HepG2 (cell line): Measurements from ENCODE around the gene PLEKHG2. TPM values are rescaled to one million over a fixed set of nuclear protein-coding genes. Genes with fewer than 3 reads are reported as not detected.

Source experiments
- ELF4 ChIP-seq: sonication (generic); formaldehyde crosslinking; IDR thresholded peaks from 2 replicates; pipeline ENCODE4 v1.5.0; 2020; ENCODE audit warnings: missing genetic modification reagents, mild to moderate bottlenecking, moderate library complexity, borderline replicate concordance
- GABPB1 ChIP-seq: IDR thresholded peaks from 2 replicates; pipeline ENCODE4 v1.6.1; 2016; ENCODE audit warnings: mild to moderate bottlenecking, missing genetic modification reagents, moderate library complexity, missing compliant biosample characterization
- HES4 ChIP-seq: sonication (generic); formaldehyde crosslinking; IDR thresholded peaks from 2 replicates; pipeline ENCODE4 v1.9.0; 2021; ENCODE audit warnings: mild to moderate bottlenecking, missing genetic modification reagents, borderline replicate concordance
- HMGXB4 ChIP-seq, 2 experiments: sonication (generic) in 1 of 2; formaldehyde crosslinking in 1 of 2; IDR thresholded peaks; 2 replicates each; pipeline versions ENCODE4 v1.4.0 to v1.6.1; 2018 to 2020; ENCODE audit warnings: missing genetic modification reagents in 2 of 2, borderline replicate concordance in 1 of 2, low read depth in 1 of 2, mild to moderate bottlenecking in 1 of 2, missing biosample characterization in 1 of 2
- HNRNPK ChIP-seq: fragments of 200-400 bp; formaldehyde crosslinking; IDR thresholded peaks from 2 replicates; pipeline ENCODE4 v1.6.1; 2018; ENCODE audit warnings: low read length, low read depth, moderate library complexity, mild to moderate bottlenecking; ENCODE audit not compliant: poor library complexity, severe bottlenecking
- ZMYM2 ChIP-seq: sonication (generic); formaldehyde crosslinking; IDR thresholded peaks from 2 replicates; pipeline ENCODE4 v1.8.0; 2022; ENCODE audit warnings: mild to moderate bottlenecking, missing genetic modification reagents
- ZNF121 ChIP-seq: sonication (generic); formaldehyde crosslinking; IDR thresholded peaks from 2 replicates; pipeline ENCODE4 v1.5.0; 2020; ENCODE audit warnings: mild to moderate bottlenecking, missing genetic modification reagents
- ZNF224 ChIP-seq: sonication (generic); formaldehyde crosslinking; IDR thresholded peaks from 2 replicates; pipeline ENCODE4 v1.5.0; 2020; ENCODE audit warnings: mild to moderate bottlenecking, missing genetic modification reagents
- ZSCAN5A ChIP-seq: sonication (generic); formaldehyde crosslinking; IDR thresholded peaks from 2 replicates; pipeline ENCODE4 v1.8.0; 2022; ENCODE audit warnings: mild to moderate bottlenecking, missing genetic modification reagents, borderline replicate concordance
- polyA plus RNA-seq, 8 experiments: library from polyadenylated mRNA; depleted of rRNA in 3 of 8; stranded (reverse) in 7 of 8; unstranded in 1 of 8; fragments of >200 nt; fragmentation: Illumina TruSeq in 4 of 8; extraction: Trizol in 4 of 8; gene quantifications; 2 replicates each; pipeline versions ENCODE4 v1.2.1 to v1.2.3, GENCODE V29; 2011 to 2016; ENCODE audit warnings: low read depth in 4 of 8, missing spikeins in 1 of 8, mixed read lengths in 1 of 8; ENCODE audit not compliant: insufficient read depth in 1 of 8
- total RNA-seq, 5 experiments: library from RNA; depleted of rRNA; stranded (reverse); fragments of >200 nt; fragmentation: Illumina TruSeq; extraction: Trizol; gene quantifications; 2 replicates each; pipeline ENCODE4 v1.2.3, GENCODE V29; 2016; ENCODE audit warnings: low read depth in 1 of 5
- TF ChIP-seq, protein P1 (sequence below): sonication (generic); formaldehyde crosslinking; IDR thresholded peaks from 2 replicates; pipeline ENCODE4; 2020; ENCODE audit warnings: missing genetic modification reagents, mild to moderate bottlenecking, borderline replicate concordance
- TF ChIP-seq, protein P2 (sequence below): sonication (generic); formaldehyde crosslinking; IDR thresholded peaks from 2 replicates; pipeline ENCODE4 v1.4.0; 2020; ENCODE audit warnings: mild to moderate bottlenecking, missing genetic modification reagents
- TF ChIP-seq, protein P3 (sequence below): sonication (generic); formaldehyde crosslinking; IDR thresholded peaks from 2 replicates; pipeline ENCODE4 v1.4.0; 2020; ENCODE audit warnings: missing genetic modification reagents, borderline replicate concordance

PLEKHG2 gene
- total and polyA plus RNA-seq, 2 of the 13 experiments (the other 11 are each of a cell fraction or from before 2014, with no cell fraction given) = 3.6 to 6.8 TPM

- TF ChIP-seq HMGXB4 (CRISPR knock-in tag; IDR thresholded peaks at IDR 0.05; ENCODE audit: borderline replicate concordance in 1 of 2, low read depth in 1 of 2) = peak; percentile 70 to 87; a peak in 3 of 4 replicates
- TF ChIP-seq ZSCAN5A = no peak
- TF ChIP-seq, protein P1, sequence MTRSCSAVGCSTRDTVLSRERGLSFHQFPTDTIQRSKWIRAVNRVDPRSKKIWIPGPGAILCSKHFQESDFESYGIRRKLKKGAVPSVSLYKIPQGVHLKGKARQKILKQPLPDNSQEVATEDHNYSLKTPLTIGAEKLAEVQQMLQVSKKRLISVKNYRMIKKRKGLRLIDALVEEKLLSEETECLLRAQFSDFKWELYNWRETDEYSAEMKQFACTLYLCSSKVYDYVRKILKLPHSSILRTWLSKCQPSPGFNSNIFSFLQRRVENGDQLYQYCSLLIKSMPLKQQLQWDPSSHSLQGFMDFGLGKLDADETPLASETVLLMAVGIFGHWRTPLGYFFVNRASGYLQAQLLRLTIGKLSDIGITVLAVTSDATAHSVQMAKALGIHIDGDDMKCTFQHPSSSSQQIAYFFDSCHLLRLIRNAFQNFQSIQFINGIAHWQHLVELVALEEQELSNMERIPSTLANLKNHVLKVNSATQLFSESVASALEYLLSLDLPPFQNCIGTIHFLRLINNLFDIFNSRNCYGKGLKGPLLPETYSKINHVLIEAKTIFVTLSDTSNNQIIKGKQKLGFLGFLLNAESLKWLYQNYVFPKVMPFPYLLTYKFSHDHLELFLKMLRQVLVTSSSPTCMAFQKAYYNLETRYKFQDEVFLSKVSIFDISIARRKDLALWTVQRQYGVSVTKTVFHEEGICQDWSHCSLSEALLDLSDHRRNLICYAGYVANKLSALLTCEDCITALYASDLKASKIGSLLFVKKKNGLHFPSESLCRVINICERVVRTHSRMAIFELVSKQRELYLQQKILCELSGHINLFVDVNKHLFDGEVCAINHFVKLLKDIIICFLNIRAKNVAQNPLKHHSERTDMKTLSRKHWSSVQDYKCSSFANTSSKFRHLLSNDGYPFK = peak; percentile 46; the same call in 1 of the 2 replicates
- no peak for TF ChIP-seq ZNF121
- no peak for TF ChIP-seq ZMYM2
- TF ChIP-seq, protein P2, sequence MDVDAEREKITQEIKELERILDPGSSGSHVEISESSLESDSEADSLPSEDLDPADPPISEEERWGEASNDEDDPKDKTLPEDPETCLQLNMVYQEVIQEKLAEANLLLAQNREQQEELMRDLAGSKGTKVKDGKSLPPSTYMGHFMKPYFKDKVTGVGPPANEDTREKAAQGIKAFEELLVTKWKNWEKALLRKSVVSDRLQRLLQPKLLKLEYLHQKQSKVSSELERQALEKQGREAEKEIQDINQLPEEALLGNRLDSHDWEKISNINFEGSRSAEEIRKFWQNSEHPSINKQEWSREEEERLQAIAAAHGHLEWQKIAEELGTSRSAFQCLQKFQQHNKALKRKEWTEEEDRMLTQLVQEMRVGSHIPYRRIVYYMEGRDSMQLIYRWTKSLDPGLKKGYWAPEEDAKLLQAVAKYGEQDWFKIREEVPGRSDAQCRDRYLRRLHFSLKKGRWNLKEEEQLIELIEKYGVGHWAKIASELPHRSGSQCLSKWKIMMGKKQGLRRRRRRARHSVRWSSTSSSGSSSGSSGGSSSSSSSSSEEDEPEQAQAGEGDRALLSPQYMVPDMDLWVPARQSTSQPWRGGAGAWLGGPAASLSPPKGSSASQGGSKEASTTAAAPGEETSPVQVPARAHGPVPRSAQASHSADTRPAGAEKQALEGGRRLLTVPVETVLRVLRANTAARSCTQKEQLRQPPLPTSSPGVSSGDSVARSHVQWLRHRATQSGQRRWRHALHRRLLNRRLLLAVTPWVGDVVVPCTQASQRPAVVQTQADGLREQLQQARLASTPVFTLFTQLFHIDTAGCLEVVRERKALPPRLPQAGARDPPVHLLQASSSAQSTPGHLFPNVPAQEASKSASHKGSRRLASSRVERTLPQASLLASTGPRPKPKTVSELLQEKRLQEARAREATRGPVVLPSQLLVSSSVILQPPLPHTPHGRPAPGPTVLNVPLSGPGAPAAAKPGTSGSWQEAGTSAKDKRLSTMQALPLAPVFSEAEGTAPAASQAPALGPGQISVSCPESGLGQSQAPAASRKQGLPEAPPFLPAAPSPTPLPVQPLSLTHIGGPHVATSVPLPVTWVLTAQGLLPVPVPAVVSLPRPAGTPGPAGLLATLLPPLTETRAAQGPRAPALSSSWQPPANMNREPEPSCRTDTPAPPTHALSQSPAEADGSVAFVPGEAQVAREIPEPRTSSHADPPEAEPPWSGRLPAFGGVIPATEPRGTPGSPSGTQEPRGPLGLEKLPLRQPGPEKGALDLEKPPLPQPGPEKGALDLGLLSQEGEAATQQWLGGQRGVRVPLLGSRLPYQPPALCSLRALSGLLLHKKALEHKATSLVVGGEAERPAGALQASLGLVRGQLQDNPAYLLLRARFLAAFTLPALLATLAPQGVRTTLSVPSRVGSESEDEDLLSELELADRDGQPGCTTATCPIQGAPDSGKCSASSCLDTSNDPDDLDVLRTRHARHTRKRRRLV (CRISPR knock-in tag) = no peak
- TF ChIP-seq, protein P3, sequence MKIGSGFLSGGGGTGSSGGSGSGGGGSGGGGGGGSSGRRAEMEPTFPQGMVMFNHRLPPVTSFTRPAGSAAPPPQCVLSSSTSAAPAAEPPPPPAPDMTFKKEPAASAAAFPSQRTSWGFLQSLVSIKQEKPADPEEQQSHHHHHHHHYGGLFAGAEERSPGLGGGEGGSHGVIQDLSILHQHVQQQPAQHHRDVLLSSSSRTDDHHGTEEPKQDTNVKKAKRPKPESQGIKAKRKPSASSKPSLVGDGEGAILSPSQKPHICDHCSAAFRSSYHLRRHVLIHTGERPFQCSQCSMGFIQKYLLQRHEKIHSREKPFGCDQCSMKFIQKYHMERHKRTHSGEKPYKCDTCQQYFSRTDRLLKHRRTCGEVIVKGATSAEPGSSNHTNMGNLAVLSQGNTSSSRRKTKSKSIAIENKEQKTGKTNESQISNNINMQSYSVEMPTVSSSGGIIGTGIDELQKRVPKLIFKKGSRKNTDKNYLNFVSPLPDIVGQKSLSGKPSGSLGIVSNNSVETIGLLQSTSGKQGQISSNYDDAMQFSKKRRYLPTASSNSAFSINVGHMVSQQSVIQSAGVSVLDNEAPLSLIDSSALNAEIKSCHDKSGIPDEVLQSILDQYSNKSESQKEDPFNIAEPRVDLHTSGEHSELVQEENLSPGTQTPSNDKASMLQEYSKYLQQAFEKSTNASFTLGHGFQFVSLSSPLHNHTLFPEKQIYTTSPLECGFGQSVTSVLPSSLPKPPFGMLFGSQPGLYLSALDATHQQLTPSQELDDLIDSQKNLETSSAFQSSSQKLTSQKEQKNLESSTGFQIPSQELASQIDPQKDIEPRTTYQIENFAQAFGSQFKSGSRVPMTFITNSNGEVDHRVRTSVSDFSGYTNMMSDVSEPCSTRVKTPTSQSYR (CRISPR knock-in tag) = 0 out of 2 replicates have a peak, but pooled peaks have one; percentile 7
- TF ChIP-seq HES4 (CRISPR knock-in tag) = peak; percentile 82; the same call in 1 of the 2 replicates
- TF ChIP-seq ZNF224 (CRISPR knock-in tag) = no peak
- peak; percentile 95 for TF ChIP-seq GABPB1
- no peak for TF ChIP-seq ELF4
- no peak for TF ChIP-seq HNRNPK
These were observed 21.6 kb upstream of the PLEKHG2 start, which contains the start of the genes MED29 and PAF1 (continued) for GRCh38 chr19:39390751-39391437.
